Measurements from ENCODE around the gene VDAC1.

- TF ChIP-seq CTCF (IDR thresholded peaks at IDR 0.05) (no peak), EZH2 (IDR thresholded peaks at IDR 0.05; ENCODE audit: borderline replicate concordance, insufficient read depth, low read depth, low read length, poor library complexity, severe bottlenecking) (no peak)
Observed at GRCh38 chr5:134001938-134002731, 2.6 kb downstream of the VDAC1 start.
